ENCODE results near the gene PTPRT.
"Not testable (repeated sequence)": the region's sequence is repeated elsewhere in the genome, so short reads cannot be mapped to it uniquely, and the experiment has no call there.

Gene PTPRT

GRCh38 chr20:42254673-42255072, 935.0 kb downstream of the PTPRT start:
- H3K9me3 ChIP-seq (ENCODE audit: control insufficient read depth, low read length): no peaks in the 10 kb centered on the region
- 79% methylated on average over 2 of the region's 2 CpGs; no CpG with 5 or more reads in 1 of the 2 experiments for WGBS, 2 experiments (ENCODE audit: insufficient coverage in 2 of 2)
- H3K36me3 ChIP-seq (ENCODE audit: control insufficient read depth, insufficient read depth, low read length): no peaks in the 10 kb centered on the region
- no peak overlapping the region for H3K4me3 ChIP-seq (ENCODE audit: extremely low read depth, insufficient read depth, low read length, poor library complexity, severe bottlenecking)
- no peak overlapping the region for H3K27ac ChIP-seq (ENCODE audit: low read depth, low read length, severe bottlenecking)
- H3K4me1 ChIP-seq (ENCODE audit: control insufficient read depth, insufficient read depth, low read length, poor library complexity, severe bottlenecking): peaks cover 4% of the 10 kb centered on the region

- H3K9me3 ChIP-seq (ENCODE audit: control insufficient read depth, low read length): no peaks in the 10 kb centered on the region
- H3K4me3 ChIP-seq (ENCODE audit: extremely low read depth, insufficient read depth, low read length, poor library complexity, severe bottlenecking): no peak overlapping the region
- WGBS, 2 experiments (ENCODE audit: insufficient coverage in 2 of 2): 85 to 90% methylated on average over 4 of the region's 4 CpGs
- no peak overlapping the region for H3K27ac ChIP-seq (ENCODE audit: low read depth, low read length, severe bottlenecking)
- H3K4me1 ChIP-seq (ENCODE audit: control insufficient read depth, insufficient read depth, low read length, poor library complexity, severe bottlenecking): peaks cover 4% of the 10 kb centered on the region
- no peaks in the 10 kb centered on the region for H3K36me3 ChIP-seq (ENCODE audit: control insufficient read depth, insufficient read depth, low read length)
Measured at GRCh38 chr20:42252116-42252515, 937.6 kb downstream of the PTPRT start.

- Histone ChIP-seq H3K4me3 (ENCODE audit: extremely low read depth, insufficient read depth, low read length, poor library complexity, severe bottlenecking) (no peak overlapping the region), H3K36me3 (ENCODE audit: control insufficient read depth, insufficient read depth, low read length) (no peaks in the 10 kb centered on the region), H3K4me1 (ENCODE audit: control insufficient read depth, insufficient read depth, low read length, poor library complexity, severe bottlenecking) (no peaks in the 10 kb centered on the region), H3K27ac (ENCODE audit: low read depth, low read length, severe bottlenecking) (no peak overlapping the region), H3K9me3 (ENCODE audit: control insufficient read depth, low read length) (no peaks in the 10 kb centered on the region)
- WGBS, 2 experiments (ENCODE audit: insufficient coverage in 2 of 2): 80 to 88% methylated on average over 11 to 12 of the region's 14 CpGs
Measured at GRCh38 chr20:42218621-42219374, 970.9 kb downstream of the PTPRT start.

GRCh38 chr20:42214074-42214473, 975.6 kb downstream of the PTPRT start:
- no peaks in the 10 kb centered on the region for H3K9me3 ChIP-seq (ENCODE audit: control insufficient read depth, low read length)
- H3K4me1 ChIP-seq (ENCODE audit: control insufficient read depth, insufficient read depth, low read length, poor library complexity, severe bottlenecking): no peaks in the 10 kb centered on the region
- no peak overlapping the region for H3K4me3 ChIP-seq (ENCODE audit: extremely low read depth, insufficient read depth, low read length, poor library complexity, severe bottlenecking)
- H3K36me3 ChIP-seq (ENCODE audit: control insufficient read depth, insufficient read depth, low read length): no peaks in the 10 kb centered on the region
- H3K27ac ChIP-seq (ENCODE audit: low read depth, low read length, severe bottlenecking): no peak overlapping the region
- 69 to 82% methylated on average over 2 of the region's 2 CpGs for WGBS, 2 experiments (ENCODE audit: insufficient coverage in 2 of 2)

- Histone ChIP-seq H3K27ac (ENCODE audit: low read depth, low read length, severe bottlenecking) (no peak overlapping the region), H3K4me3 (ENCODE audit: extremely low read depth, insufficient read depth, low read length, poor library complexity, severe bottlenecking) (no peak overlapping the region), H3K36me3 (ENCODE audit: control insufficient read depth, insufficient read depth, low read length) (no peaks in the 10 kb centered on the region), H3K4me1 (ENCODE audit: control insufficient read depth, insufficient read depth, low read length, poor library complexity, severe bottlenecking) (no peaks in the 10 kb centered on the region), H3K9me3 (ENCODE audit: control insufficient read depth, low read length) (no peaks in the 10 kb centered on the region)
- 80 to 86% methylated on average over 1 to 2 of the region's 3 CpGs for WGBS, 2 experiments (ENCODE audit: insufficient coverage in 2 of 2)
Measured at GRCh38 chr20:42212391-42212790, 977.3 kb downstream of the PTPRT start.

GRCh38 chr20:42206557-42206956, 983.1 kb downstream of the PTPRT start:
- H3K36me3 ChIP-seq (ENCODE audit: control insufficient read depth, insufficient read depth, low read length); H3K4me3 ChIP-seq (ENCODE audit: extremely low read depth, insufficient read depth, low read length, poor library complexity, severe bottlenecking); H3K27ac ChIP-seq (ENCODE audit: low read depth, low read length, severe bottlenecking); H3K4me1 ChIP-seq (ENCODE audit: control insufficient read depth, insufficient read depth, low read length, poor library complexity, severe bottlenecking); H3K9me3 ChIP-seq (ENCODE audit: control insufficient read depth, low read length): not testable (repeated sequence)
- WGBS, 2 experiments (ENCODE audit: insufficient coverage in 2 of 2): 56% methylated on average over 5 of the region's 15 CpGs; no CpG with 5 or more reads in 1 of the 2 experiments

GRCh38 chr20:42204109-42204660, 985.5 kb downstream of the PTPRT start:
- Histone ChIP-seq H3K9me3 (ENCODE audit: control insufficient read depth, low read length) (no peaks in the 10 kb centered on the region), H3K36me3 (ENCODE audit: control insufficient read depth, insufficient read depth, low read length) (no peaks in the 10 kb centered on the region), H3K4me1 (ENCODE audit: control insufficient read depth, insufficient read depth, low read length, poor library complexity, severe bottlenecking) (no peaks in the 10 kb centered on the region), H3K27ac (ENCODE audit: low read depth, low read length, severe bottlenecking) (no peak overlapping the region), H3K4me3 (ENCODE audit: extremely low read depth, insufficient read depth, low read length, poor library complexity, severe bottlenecking) (no peak overlapping the region)
- 80 to 82% methylated on average over 3 to 8 of the region's 9 CpGs for WGBS, 2 experiments (ENCODE audit: insufficient coverage in 2 of 2)

- Histone ChIP-seq H3K4me3 (ENCODE audit: extremely low read depth, insufficient read depth, low read length, poor library complexity, severe bottlenecking) (no peak overlapping the region), H3K27ac (ENCODE audit: low read depth, low read length, severe bottlenecking) (no peak overlapping the region), H3K9me3 (ENCODE audit: control insufficient read depth, low read length) (no peaks in the 10 kb centered on the region), H3K4me1 (ENCODE audit: control insufficient read depth, insufficient read depth, low read length, poor library complexity, severe bottlenecking) (no peaks in the 10 kb centered on the region), H3K36me3 (ENCODE audit: control insufficient read depth, insufficient read depth, low read length) (no peaks in the 10 kb centered on the region)
Measured at GRCh38 chr20:42197599-42197998, 992.1 kb downstream of the PTPRT start.

GRCh38 chr20:42193119-42193518, 996.6 kb downstream of the PTPRT start:
- Histone ChIP-seq H3K36me3 (ENCODE audit: control insufficient read depth, insufficient read depth, low read length) (no peaks in the 10 kb centered on the region), H3K9me3 (ENCODE audit: control insufficient read depth, low read length) (no peaks in the 10 kb centered on the region), H3K27ac (ENCODE audit: low read depth, low read length, severe bottlenecking) (no peak overlapping the region), H3K4me1 (ENCODE audit: control insufficient read depth, insufficient read depth, low read length, poor library complexity, severe bottlenecking) (no peaks in the 10 kb centered on the region), H3K4me3 (ENCODE audit: extremely low read depth, insufficient read depth, low read length, poor library complexity, severe bottlenecking) (no peak overlapping the region)
- WGBS, 2 experiments (ENCODE audit: insufficient coverage in 2 of 2): 100% methylated on average over 1 of the region's 2 CpGs; no CpG with 5 or more reads in 1 of the 2 experiments

GRCh38 chr20:42192321-42192720, 997.4 kb downstream of the PTPRT start:
- Histone ChIP-seq H3K36me3 (ENCODE audit: control insufficient read depth, insufficient read depth, low read length) (no peaks in the 10 kb centered on the region), H3K4me1 (ENCODE audit: control insufficient read depth, insufficient read depth, low read length, poor library complexity, severe bottlenecking) (no peaks in the 10 kb centered on the region), H3K4me3 (ENCODE audit: extremely low read depth, insufficient read depth, low read length, poor library complexity, severe bottlenecking) (no peak overlapping the region), H3K27ac (ENCODE audit: low read depth, low read length, severe bottlenecking) (no peak overlapping the region), H3K9me3 (ENCODE audit: control insufficient read depth, low read length) (no peaks in the 10 kb centered on the region)
- WGBS, 2 experiments (ENCODE audit: insufficient coverage in 2 of 2): 67 to 100% methylated on average over 1 to 2 of the region's 2 CpGs

- Histone ChIP-seq H3K4me1 (ENCODE audit: control insufficient read depth, insufficient read depth, low read length, poor library complexity, severe bottlenecking) (no peaks in the 10 kb centered on the region), H3K9me3 (ENCODE audit: control insufficient read depth, low read length) (no peaks in the 10 kb centered on the region), H3K36me3 (ENCODE audit: control insufficient read depth, insufficient read depth, low read length) (no peaks in the 10 kb centered on the region), H3K4me3 (ENCODE audit: extremely low read depth, insufficient read depth, low read length, poor library complexity, severe bottlenecking) (no peak overlapping the region), H3K27ac (ENCODE audit: low read depth, low read length, severe bottlenecking) (no peak overlapping the region)
- WGBS, 2 experiments (ENCODE audit: insufficient coverage in 2 of 2): 70 to 72% methylated on average over 4 of the region's 4 CpGs
Measured at GRCh38 chr20:42191140-42191860, 998.4 kb downstream of the PTPRT start.
